GM13976 (cell line): ENCODE data around the gene MLST8.
"Not testable (repeated sequence)": the region's sequence is repeated elsewhere in the genome, so short reads cannot be mapped to it uniquely, and the experiment has no call there.

Experiments used
- DNase-seq: peaks from one replicate; pipeline ENCODE4 v3.0.0; 2012; ENCODE audit warnings: low spot score
- in situ Hi-C: fragments of 300-500 bp; cut with MboI; formaldehyde crosslinking; loops from one replicate; pipeline ENCODE4 v1.12.0; 2022; ENCODE audit warnings: low sequenced_read_pairs, mixed read lengths, inconsistent platforms; ENCODE audit not compliant: unreplicated experiment
- TF ChIP-seq, protein P1 (sequence below): IDR thresholded peaks from 2 replicates; pipeline ENCODE4 v1.5.1; 2012; ENCODE audit warnings: borderline replicate concordance, mild to moderate bottlenecking; ENCODE audit not compliant: insufficient read depth; ENCODE audit errors: extremely low read depth, missing control alignments, control extremely low read depth

Gene MLST8

DNA sequence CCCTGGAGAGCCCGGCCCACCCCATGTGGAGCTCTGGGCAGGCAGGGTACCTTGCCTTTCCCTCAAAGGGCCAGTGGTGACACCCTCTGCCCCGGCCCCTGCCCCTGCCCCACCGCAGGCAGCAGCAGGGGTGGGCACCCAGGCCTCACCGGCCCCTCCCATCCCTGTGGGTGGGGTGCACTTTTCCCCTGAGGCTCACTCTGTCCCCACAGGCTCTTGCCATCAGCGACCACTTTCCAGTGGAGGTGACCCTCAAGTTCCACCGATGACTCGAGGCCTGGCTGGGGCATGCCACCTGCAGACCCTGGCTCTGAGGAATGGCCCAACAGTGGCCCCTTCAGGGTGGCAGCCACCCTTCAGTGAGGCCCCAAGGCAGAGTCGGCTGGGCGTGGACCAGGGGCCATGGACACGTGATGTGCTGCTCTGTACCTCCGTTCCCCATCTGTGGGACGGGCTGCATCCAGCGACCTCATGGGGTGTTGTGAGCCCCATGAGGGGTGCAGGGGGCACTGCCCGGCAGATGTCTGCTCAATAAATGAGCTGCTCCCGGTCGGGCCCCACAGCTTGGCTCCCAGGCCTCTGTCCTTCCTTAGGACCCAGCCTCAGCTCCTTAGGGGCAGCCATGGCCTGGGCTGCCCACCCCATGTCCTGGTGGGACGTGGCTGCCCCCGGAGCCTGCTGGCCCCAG, 33.0 kb downstream of the MLST8 start:
- in situ Hi-C loops: no loop called here
- DNase-seq: no peak
- TF ChIP-seq, protein P1, sequence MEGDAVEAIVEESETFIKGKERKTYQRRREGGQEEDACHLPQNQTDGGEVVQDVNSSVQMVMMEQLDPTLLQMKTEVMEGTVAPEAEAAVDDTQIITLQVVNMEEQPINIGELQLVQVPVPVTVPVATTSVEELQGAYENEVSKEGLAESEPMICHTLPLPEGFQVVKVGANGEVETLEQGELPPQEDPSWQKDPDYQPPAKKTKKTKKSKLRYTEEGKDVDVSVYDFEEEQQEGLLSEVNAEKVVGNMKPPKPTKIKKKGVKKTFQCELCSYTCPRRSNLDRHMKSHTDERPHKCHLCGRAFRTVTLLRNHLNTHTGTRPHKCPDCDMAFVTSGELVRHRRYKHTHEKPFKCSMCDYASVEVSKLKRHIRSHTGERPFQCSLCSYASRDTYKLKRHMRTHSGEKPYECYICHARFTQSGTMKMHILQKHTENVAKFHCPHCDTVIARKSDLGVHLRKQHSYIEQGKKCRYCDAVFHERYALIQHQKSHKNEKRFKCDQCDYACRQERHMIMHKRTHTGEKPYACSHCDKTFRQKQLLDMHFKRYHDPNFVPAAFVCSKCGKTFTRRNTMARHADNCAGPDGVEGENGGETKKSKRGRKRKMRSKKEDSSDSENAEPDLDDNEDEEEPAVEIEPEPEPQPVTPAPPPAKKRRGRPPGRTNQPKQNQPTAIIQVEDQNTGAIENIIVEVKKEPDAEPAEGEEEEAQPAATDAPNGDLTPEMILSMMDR: no peak

DNA sequence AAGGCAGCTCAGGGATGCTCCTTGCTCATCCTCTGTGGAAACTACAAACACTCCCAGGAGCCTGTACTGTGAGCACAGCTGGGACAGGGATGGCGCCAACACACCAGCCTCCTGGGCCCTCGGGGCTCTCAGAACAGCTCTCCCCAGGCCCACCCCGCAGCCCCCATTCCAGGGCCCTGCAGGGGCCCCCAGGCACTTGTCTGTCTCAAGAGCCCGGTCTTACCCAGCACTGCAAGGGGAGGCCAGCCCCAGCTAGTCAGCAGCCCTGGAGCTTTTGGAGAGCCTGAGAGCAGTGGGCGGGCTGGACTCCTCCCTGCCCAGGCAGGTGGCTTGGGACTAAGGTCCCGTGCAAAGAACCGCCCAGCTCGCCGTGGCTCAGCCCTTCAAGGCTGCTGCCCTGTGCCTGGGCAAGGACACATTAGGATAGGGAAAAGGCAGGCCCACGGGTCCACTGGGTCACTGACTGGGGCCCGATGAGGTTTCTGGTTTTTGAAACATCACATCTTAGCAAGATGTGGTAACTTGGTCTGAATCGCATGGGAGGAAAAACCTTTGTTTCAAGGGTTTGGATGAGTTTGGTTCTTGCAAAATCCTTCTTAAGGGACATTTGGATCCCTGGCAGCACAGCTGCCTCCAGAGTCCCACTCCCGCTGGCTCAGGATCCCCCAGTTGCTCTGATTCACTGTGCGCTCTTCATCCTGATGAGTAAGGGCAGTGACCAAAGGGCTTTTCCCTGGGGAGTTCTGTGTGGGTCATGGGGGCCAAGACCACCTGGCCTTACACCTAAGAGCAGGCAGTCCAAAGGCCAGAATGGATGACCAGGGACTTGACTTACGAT, 33.8 kb downstream of the MLST8 start:
- DNase-seq: no peak
- TF ChIP-seq, protein P1: no peak
- in situ Hi-C loops: no loop called here

DNA sequence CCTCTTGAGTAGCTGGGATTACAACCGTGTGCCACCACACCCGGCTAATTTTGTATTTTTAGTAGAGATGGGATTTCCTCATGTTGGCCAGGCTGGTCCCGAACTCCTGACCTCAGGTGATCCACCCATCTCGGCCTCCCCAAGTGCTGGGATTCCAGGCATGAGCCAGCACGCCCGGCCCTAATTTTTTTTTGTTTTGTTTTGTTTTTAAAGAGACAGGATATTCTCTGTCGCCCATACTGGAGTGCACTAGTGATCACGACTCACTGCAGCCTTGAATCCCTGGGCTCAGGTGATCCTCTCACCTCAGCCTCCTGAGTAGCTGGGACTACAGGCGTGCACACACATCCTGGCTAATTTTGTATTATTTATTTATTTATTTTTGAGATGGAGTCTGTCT, 35.1 kb downstream of the MLST8 start:
- in situ Hi-C loops, DNase-seq: not testable (repeated sequence)

DNA sequence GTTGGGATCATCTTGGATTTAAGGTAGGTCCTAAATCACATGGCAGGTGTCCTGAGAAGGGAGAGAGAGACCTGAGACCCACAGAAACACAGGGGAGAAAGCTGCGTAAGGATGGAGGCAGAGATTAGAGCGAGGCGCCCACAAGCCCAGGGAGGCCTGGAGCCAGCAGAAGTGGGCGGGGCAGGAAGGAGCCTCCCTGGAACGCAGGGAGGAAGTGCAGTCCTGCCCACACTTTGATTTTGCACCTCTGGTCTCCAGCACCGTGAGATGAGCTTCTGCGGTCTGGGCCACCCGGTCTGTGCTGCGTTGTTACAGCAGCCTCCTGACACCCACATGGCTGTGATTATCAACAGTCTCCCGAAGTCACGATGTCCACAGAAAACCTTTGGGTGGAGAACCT, 37.3 kb downstream of the MLST8 start:
- DNase-seq: no peak
- TF ChIP-seq, protein P1: no peak
- in situ Hi-C loops: no loop called here

DNA sequence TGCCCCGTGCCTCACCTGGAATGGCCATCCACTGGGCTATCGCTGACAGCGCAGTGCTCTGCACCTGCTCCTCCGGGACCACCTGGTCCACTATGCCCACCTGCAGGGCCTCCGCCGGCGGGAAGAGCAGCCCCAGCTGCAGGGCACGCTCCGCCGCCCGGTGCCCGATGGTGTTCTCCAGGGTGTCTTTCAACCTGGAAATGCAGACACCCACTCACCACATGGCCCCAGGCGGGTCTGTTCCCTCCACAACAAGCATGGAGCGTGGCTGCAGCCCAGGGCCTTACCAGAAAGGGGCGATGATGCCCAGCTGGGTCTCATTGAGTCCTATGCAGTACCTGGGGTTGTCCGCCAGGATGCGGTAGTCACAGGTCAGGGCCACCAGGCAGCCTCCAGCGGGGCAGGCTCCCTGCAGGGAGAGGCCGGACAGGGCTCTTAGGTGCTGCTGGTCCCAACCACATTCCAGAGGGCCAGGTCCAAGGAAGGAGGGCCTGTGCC, 37.8 kb downstream of the MLST8 start:
- TF ChIP-seq, protein P1: no peak
- in situ Hi-C loops: no loop called here
- no peak for DNase-seq

DNA sequence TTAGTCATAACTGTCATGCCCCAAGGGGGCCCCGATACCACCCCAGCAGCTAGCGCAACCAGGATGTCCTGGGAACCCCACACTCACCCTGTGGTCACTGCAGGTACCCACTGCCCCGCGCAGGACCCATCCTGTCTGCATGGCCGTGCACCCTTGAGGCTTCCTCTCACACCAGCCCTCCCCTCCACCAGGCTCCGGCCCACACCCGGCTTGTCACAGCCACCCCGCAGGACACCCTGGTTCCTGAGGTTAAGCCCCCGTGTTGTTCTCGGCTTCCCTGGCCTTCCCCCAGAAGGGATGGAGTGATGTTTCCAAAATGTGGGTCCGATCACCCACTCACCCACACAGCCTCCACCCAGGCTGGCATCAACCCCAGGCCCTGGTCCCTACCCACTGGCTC, 38.5 kb downstream of the MLST8 start:
- in situ Hi-C loops: no loop called here
- TF ChIP-seq, protein P1: no peak
- DNase-seq: no peak

DNA sequence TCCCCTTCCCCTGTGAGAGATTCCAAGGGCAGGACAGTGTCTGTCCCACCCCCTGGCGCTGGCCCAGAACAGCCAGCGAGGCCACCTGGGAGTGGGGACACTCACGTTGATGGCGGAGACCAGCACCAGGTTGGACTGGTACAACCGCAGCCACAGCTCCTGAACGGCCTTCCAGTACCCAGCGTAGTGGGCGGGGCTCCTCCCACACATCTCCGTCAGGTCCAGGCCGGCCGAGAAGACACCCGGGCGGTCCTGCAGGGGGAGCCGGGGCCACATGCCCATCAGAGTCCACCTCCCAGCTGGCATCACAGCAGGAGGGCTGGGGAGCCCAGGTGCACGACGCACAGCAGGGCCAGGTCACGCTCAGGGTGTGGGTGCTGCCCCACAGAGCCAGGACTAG, 39.0 kb downstream of the MLST8 start:
- in situ Hi-C loops: no loop called here
- DNase-seq: no peak
- TF ChIP-seq, protein P1: no peak
